ENCODE results near the gene CDK5. TPM values are rescaled to one million over a fixed set of nuclear protein-coding genes. Genes with fewer than 3 reads are reported as not detected.

The CDK5 gene
- total RNA-seq, 1 donor from 2014 or later, result 4.2 TPM

DNA sequence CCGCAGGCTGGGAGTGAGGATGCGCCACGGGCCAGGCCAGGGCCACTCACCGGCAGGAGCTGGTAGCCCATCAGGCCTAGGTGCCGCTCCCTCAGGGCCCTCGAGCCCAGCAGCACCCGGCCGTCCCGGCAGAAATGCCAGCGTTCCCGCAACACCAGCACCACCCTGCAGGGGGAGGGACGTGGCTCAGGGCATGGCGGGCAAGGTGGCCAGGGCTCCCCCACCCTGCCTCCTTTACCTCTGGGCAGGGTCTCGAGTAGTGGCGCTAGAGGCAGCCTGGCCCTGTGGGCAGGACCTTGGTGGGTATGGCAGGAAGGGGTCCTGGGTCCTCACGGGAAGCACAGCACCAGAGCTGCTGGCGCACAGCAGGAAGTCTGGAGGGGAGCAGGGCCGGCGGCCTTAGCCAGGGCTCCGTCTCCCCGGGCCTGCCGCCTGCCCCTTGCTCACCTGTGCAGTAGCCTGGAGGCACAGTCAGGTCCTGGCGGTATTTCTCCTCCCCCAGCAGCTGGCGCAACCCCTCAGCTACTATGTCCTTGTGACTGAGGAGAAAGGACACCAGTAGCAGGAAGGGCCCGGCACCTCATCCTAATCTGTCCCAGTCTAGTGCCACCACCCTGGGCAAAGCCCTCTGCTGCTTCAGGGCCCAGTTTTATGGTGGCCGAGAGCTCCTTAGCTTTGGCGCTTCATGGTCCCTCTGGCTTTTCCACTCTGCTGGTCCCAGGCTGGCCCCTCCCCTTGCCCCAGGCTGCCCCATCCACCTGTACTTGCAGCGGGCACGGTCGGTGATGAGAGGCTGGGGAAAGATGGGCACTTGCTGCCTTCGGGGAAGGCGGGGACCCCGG, 19.4 kb upstream of the CDK5 start:
- no peak overlapping the region for H3K27ac ChIP-seq
- H3K27me3 ChIP-seq, result no peaks in the 10 kb centered on the region
- H3K4me1 ChIP-seq, result peaks cover 40% of the 10 kb centered on the region
- intact Hi-C loops (cut with DNase I), result no loop called here
- H3K9me3 ChIP-seq, result no peaks in the 10 kb centered on the region
- H3K4me3 ChIP-seq, result no peak overlapping the region
- no peak for DNase-seq (ENCODE audit: extremely low spot score in 2 of 2)
- peaks cover 0 to 43% of the 10 kb centered on the region in 2 donors for H3K36me3 ChIP-seq
- TF ChIP-seq, protein P1, sequence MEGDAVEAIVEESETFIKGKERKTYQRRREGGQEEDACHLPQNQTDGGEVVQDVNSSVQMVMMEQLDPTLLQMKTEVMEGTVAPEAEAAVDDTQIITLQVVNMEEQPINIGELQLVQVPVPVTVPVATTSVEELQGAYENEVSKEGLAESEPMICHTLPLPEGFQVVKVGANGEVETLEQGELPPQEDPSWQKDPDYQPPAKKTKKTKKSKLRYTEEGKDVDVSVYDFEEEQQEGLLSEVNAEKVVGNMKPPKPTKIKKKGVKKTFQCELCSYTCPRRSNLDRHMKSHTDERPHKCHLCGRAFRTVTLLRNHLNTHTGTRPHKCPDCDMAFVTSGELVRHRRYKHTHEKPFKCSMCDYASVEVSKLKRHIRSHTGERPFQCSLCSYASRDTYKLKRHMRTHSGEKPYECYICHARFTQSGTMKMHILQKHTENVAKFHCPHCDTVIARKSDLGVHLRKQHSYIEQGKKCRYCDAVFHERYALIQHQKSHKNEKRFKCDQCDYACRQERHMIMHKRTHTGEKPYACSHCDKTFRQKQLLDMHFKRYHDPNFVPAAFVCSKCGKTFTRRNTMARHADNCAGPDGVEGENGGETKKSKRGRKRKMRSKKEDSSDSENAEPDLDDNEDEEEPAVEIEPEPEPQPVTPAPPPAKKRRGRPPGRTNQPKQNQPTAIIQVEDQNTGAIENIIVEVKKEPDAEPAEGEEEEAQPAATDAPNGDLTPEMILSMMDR (IDR thresholded peaks at IDR 0.05), result no peak
- TF ChIP-seq POLR2AphosphoS5 (IDR thresholded peaks at IDR 0.05; ENCODE audit: insufficient read depth in 1 of 2, low read depth in 1 of 2), result no peak

DNA sequence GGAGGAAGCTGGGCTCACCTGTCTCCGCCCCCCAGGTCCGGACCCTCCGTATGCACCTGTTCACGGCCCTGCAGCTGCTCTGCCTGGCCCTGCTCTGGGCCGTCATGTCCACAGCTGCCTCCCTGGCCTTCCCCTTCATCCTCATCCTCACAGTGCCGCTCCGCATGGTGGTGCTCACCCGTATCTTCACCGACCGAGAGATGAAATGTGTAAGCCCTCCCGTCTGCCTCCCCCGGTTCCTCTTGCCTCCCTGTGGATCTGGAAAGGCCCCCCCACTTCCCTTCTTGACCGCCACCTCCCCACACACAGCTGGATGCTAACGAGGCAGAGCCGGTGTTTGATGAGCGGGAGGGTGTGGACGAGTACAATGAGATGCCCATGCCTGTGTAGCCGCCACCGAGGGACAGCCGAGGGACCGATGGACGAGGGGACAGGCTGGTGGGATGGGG, 18.3 kb upstream of the CDK5 start:
- no peak overlapping the region for H3K27ac ChIP-seq
- no peaks in the 10 kb centered on the region for H3K9me3 ChIP-seq
- intact Hi-C loops (cut with DNase I), result no loop called here
- no peak overlapping the region for H3K4me3 ChIP-seq
- DNase-seq (ENCODE audit: extremely low spot score in 2 of 2), result no peak
- H3K4me1 ChIP-seq, result peaks cover 30% of the 10 kb centered on the region
- peaks cover 0 to 53% of the 10 kb centered on the region in 2 donors for H3K36me3 ChIP-seq
- TF ChIP-seq, protein P1 (IDR thresholded peaks at IDR 0.05), result no peak
- TF ChIP-seq POLR2A (IDR thresholded peaks at IDR 0.05), result no peak
- no peak for TF ChIP-seq POLR2AphosphoS5 (IDR thresholded peaks at IDR 0.05; ENCODE audit: insufficient read depth in 1 of 2, low read depth in 1 of 2)
- no peaks in the 10 kb centered on the region for H3K27me3 ChIP-seq

DNA sequence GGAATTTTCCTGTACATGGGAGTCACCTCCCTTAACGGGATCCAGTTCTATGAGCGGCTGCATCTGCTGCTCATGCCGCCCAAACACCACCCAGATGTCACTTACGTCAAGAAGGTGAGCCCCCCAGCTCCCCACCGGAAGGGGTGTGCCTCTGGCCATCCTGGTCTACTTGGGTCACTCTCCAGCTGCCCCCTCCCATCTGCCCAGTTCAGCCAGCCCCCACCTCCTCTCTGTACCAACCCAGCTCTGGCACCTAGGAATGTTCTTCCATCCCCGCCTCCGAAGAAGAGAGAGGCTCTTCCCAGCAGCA, 17.9 kb upstream of the CDK5 start:
- no peak for DNase-seq (ENCODE audit: extremely low spot score in 2 of 2)
- Histone ChIP-seq H3K4me1 (peaks cover 28% of the 10 kb centered on the region), H3K4me3 (no peak overlapping the region), H3K9me3 (no peaks in the 10 kb centered on the region), H3K27me3 (no peaks in the 10 kb centered on the region), H3K36me3 (peaks cover 0 to 57% of the 10 kb centered on the region in 2 donors), H3K27ac (no peak overlapping the region)
- intact Hi-C loops (cut with DNase I), result no loop called here
- TF ChIP-seq POLR2A (IDR thresholded peaks at IDR 0.05) (no peak), POLR2AphosphoS5 (IDR thresholded peaks at IDR 0.05; ENCODE audit: insufficient read depth in 1 of 2, low read depth in 1 of 2) (no peak)
- TF ChIP-seq, protein P1 (IDR thresholded peaks at IDR 0.05), result no peak

DNA sequence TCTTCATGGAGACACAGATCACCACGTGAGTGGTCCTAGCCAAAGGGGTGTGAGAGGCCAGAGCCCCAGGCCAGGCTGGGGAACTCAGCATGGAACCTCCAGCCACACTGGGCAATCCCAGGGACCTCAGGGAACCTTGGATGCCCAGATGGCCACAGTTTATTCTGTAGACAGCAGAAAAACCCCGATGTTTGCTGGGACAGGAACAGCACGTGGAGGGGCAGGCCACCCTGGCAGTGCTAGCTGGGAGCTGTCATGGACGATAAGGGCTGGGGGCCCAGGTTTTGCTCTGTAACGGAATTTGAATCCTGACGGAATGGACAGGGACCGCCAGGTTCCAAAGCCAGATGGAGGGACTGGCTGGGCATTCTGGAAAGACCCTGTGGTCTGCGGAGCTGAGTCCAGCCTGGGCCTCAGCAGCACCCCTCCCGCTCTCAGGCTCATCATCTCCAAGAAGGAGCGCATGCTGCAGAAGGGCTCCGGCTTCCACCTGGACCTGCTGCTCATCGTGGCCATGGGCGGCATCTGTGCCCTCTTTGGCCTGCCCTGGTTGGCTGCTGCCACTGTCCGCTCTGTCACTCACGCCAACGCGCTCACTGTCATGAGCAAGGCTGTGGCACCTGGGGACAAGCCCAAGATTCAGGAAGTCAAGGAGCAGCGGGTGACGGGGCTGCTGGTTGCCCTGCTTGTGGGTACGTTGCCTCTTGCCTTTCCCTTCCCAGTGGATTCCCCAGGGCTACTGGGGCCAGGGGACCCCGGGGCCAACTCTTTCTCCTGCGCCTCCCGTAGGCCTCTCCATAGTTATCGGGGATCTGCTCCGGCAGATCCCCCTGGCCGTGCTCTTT, 17.3 kb upstream of the CDK5 start:
- Histone ChIP-seq H3K27ac (no peak overlapping the region), H3K9me3 (no peaks in the 10 kb centered on the region), H3K27me3 (no peaks in the 10 kb centered on the region), H3K4me1 (peaks cover 28% of the 10 kb centered on the region), H3K4me3 (no peak overlapping the region), H3K36me3 (peaks cover 0 to 63% of the 10 kb centered on the region in 2 donors)
- TF ChIP-seq, protein P1 (IDR thresholded peaks at IDR 0.05), result no peak
- TF ChIP-seq POLR2AphosphoS5 (IDR thresholded peaks at IDR 0.05; ENCODE audit: insufficient read depth in 1 of 2, low read depth in 1 of 2) (no peak), POLR2A (IDR thresholded peaks at IDR 0.05) (no peak)
- no peak for DNase-seq (ENCODE audit: extremely low spot score in 2 of 2)
- intact Hi-C loops (cut with DNase I), result no loop called here

All from vagina (tissue), 2 donors.